ENCODE results near the gene CNTNAP2. TPM values are rescaled to one million over a fixed set of nuclear protein-coding genes. Genes with fewer than 3 reads are reported as not detected.

The CNTNAP2 gene
- total RNA-seq, 1 donor from 2014 or later: 4.2 TPM

- H3K9me3 Mint-ChIP-seq: peaks cover 18% of the 10 kb centered on the region
- DNase-seq (ENCODE audit: low spot score in 2 of 2, unreplicated experiment in 2 of 2): no peak
- H3K36me3 Mint-ChIP-seq: no peaks in the 10 kb centered on the region
- peaks cover 2% of the 10 kb centered on the region for H3K27me3 Mint-ChIP-seq (ENCODE audit: low read depth)
- no peak overlapping the region for H3K4me3 Mint-ChIP-seq
- no peak overlapping the region for H3K27ac Mint-ChIP-seq
- H3K4me1 Mint-ChIP-seq: no peaks in the 10 kb centered on the region
- TF ChIP-seq CTCF (IDR thresholded peaks at IDR 0.05; ENCODE audit: unreplicated experiment): no peak
Observed at GRCh38 chr7:146740039-146740438, 623.4 kb downstream of the CNTNAP2 start.

DNA sequence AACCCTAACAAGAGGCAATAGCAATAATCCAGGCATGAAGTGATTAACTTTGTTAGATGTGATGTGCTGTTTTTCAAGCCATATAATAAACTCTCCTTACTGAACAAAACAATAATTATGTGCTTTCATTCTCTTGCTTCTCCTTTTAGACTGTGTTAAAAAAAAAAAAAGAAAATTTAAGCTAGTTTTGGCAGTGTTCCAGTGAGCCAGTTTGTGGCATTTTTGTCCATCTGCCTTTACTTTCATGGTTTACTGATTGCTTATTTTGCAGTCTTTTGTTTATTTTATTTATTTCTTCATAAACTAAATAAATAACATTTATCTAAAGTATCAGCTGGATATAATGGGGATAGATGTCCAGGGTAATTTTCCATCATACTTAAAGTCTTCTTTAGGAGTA lies 625.3 kb downstream of the CNTNAP2 start:
- no peaks in the 10 kb centered on the region for H3K4me1 Mint-ChIP-seq
- peaks cover 18% of the 10 kb centered on the region for H3K9me3 Mint-ChIP-seq
- H3K27me3 Mint-ChIP-seq (ENCODE audit: low read depth): peaks cover 2% of the 10 kb centered on the region
- DNase-seq (ENCODE audit: low spot score in 2 of 2, unreplicated experiment in 2 of 2): no peak
- no peak overlapping the region for H3K4me3 Mint-ChIP-seq
- H3K36me3 Mint-ChIP-seq: no peaks in the 10 kb centered on the region
- no peak overlapping the region for H3K27ac Mint-ChIP-seq
- TF ChIP-seq CTCF (IDR thresholded peaks at IDR 0.05; ENCODE audit: unreplicated experiment): no peak

GRCh38 chr7:146754385-146754784 lies 637.8 kb downstream of the CNTNAP2 start:
- Mint-ChIP-seq H3K27me3 (ENCODE audit: low read depth) (no peaks in the 10 kb centered on the region), H3K4me1 (peaks cover 8% of the 10 kb centered on the region), H3K36me3 (no peaks in the 10 kb centered on the region), H3K27ac (no peak overlapping the region), H3K9me3 (peaks cover 15% of the 10 kb centered on the region), H3K4me3 (no peak overlapping the region)
- DNase-seq (ENCODE audit: low spot score in 2 of 2, unreplicated experiment in 2 of 2): no peak
- TF ChIP-seq CTCF (IDR thresholded peaks at IDR 0.05; ENCODE audit: unreplicated experiment): no peak

GRCh38 chr7:146755585-146755984 lies 639.0 kb downstream of the CNTNAP2 start:
- H3K27ac Mint-ChIP-seq: no peak overlapping the region
- peaks cover 8% of the 10 kb centered on the region for H3K4me1 Mint-ChIP-seq
- no peak for DNase-seq (ENCODE audit: low spot score in 2 of 2, unreplicated experiment in 2 of 2)
- H3K36me3 Mint-ChIP-seq: no peaks in the 10 kb centered on the region
- H3K4me3 Mint-ChIP-seq: no peak overlapping the region
- no peak for TF ChIP-seq CTCF (IDR thresholded peaks at IDR 0.05; ENCODE audit: unreplicated experiment)
- peaks cover 15% of the 10 kb centered on the region for H3K9me3 Mint-ChIP-seq
- no peaks in the 10 kb centered on the region for H3K27me3 Mint-ChIP-seq (ENCODE audit: low read depth)

DNA sequence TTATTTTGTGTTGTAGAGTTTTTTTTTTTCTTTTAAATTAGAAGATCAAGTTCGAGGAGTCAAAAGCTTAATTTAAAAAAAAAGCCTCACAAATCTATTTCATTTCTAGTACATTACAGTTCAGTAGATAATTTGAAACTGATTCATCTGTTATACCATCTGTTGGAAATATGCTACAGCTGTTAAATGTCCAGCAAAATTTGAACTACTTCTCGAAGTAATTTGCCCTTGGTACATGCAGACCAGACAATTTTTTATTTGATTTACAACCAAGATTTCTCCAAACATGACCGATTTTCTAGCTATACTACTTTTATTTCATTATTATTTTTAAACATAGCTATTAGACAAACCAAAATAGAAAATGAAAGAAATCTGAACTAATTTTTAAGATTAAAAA lies 647.9 kb downstream of the CNTNAP2 start:
- Mint-ChIP-seq H3K4me3 (no peak overlapping the region), H3K27me3 (ENCODE audit: low read depth) (no peaks in the 10 kb centered on the region), H3K4me1 (no peaks in the 10 kb centered on the region), H3K27ac (no peak overlapping the region), H3K9me3 (peaks cover 11% of the 10 kb centered on the region), H3K36me3 (no peaks in the 10 kb centered on the region)
- no peak for TF ChIP-seq CTCF (IDR thresholded peaks at IDR 0.05; ENCODE audit: unreplicated experiment)
- DNase-seq (ENCODE audit: low spot score in 2 of 2, unreplicated experiment in 2 of 2): no peak

DNA sequence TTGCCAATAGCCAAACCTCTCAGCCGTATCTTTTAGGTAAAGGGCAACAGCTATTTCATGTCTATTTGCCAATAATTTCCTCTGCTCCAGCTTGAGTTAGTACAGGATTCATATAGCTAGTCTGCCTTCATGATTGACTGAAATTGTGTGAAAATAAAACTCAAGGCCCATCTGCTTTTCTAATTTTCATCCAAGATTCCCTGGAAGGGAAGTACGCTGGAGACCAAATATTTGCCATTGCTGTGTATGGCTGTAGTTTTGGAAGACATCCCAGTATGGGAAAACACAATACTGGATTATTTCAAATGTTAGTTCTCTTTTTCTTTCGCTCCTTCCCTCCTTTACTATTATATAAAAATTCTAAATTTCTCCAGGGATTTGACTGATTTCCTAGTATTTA lies 652.4 kb downstream of the CNTNAP2 start:
- Mint-ChIP-seq H3K27me3 (ENCODE audit: low read depth) (no peaks in the 10 kb centered on the region), H3K4me3 (no peak overlapping the region), H3K27ac (no peak overlapping the region), H3K9me3 (no peaks in the 10 kb centered on the region), H3K36me3 (no peaks in the 10 kb centered on the region), H3K4me1 (no peaks in the 10 kb centered on the region)
- no peak for TF ChIP-seq CTCF (IDR thresholded peaks at IDR 0.05; ENCODE audit: unreplicated experiment)
- DNase-seq (ENCODE audit: low spot score in 2 of 2, unreplicated experiment in 2 of 2): no peak
